ENCODE data around the gene GPR132.
A peak's percentile ranks its signal among the peaks of the same experiment; 100 is the strongest.

GPR132 gene

GRCh38 chr14:105014631-105015030 lies 50.6 kb downstream of the GPR132 start:
- Histone ChIP-seq H3K27ac (ENCODE audit: insufficient read depth in 1 of 2, low read depth in 1 of 2, low read length in 2 of 2, poor library complexity in 1 of 2, severe bottlenecking in 2 of 2) (peak overlapping the region; percentile 6 to 56), H3K27me3 (replicated peaks in 2 of 5; ENCODE audit: control insufficient read depth in 4 of 5, insufficient read depth in 5 of 5, low read length in 4 of 5) (no peaks in the 10 kb centered on the region), H3K4me3 (ENCODE audit: control insufficient read depth in 1 of 7, extremely low read depth in 1 of 7, insufficient read depth in 4 of 7, low read depth in 2 of 7, low read length in 6 of 7) (peak overlapping the region in 1 of 7 experiments; percentile 2), H3K36me3 (ENCODE audit: control insufficient read depth in 4 of 4, insufficient read depth in 4 of 4, low read length in 3 of 4) (peaks cover 4 to 58% (median 20%) of the 10 kb centered on the region in 4 experiments), H3K9me3 (ENCODE audit: control extremely low read depth in 1 of 5, control insufficient read depth in 4 of 5, insufficient read depth in 2 of 5, low read depth in 1 of 5, low read length in 4 of 5) (no peaks in the 10 kb centered on the region), H3K4me1 (ENCODE audit: control extremely low read depth in 1 of 4, control insufficient read depth in 4 of 4, insufficient read depth in 4 of 4, low read length in 3 of 4) (peaks cover 3 to 44% (median 26%) of the 10 kb centered on the region in 4 experiments)
- ChIA-PET POLR2A (no interaction called here), CTCF (interaction anchor here (1.7 to 4.0 kb wide), 4 partner anchors 10 to 39 kb away, joined by 4 to 23 read pairs (median 11); no protein-coding TSS in a partner anchor)
- DNase-seq, result no peak
- 100% methylated on average over 1 of the region's 4 CpGs for WGBS (ENCODE audit: insufficient coverage)

- no peak overlapping the region for H3K4me3 ChIP-seq (ENCODE audit: control insufficient read depth in 1 of 7, extremely low read depth in 1 of 7, insufficient read depth in 4 of 7, low read depth in 2 of 7, low read length in 6 of 7)
Measured at GRCh38 chr14:105014032-105014431, 51.2 kb downstream of the GPR132 start.

GRCh38 chr14:105013150-105013785 lies 52.0 kb downstream of the GPR132 start:
- Histone ChIP-seq H3K4me1 (ENCODE audit: control extremely low read depth in 1 of 4, control insufficient read depth in 4 of 4, insufficient read depth in 4 of 4, low read length in 3 of 4) (peaks cover 0 to 32% (median 16%) of the 10 kb centered on the region in 4 experiments), H3K4me3 (ENCODE audit: control insufficient read depth in 1 of 7, extremely low read depth in 1 of 7, insufficient read depth in 4 of 7, low read depth in 2 of 7, low read length in 6 of 7) (no peak overlapping the region), H3K27ac (ENCODE audit: insufficient read depth in 1 of 2, low read depth in 1 of 2, low read length in 2 of 2, poor library complexity in 1 of 2, severe bottlenecking in 2 of 2) (no peak overlapping the region), H3K9me3 (ENCODE audit: control extremely low read depth in 1 of 5, control insufficient read depth in 4 of 5, insufficient read depth in 2 of 5, low read depth in 1 of 5, low read length in 4 of 5) (no peaks in the 10 kb centered on the region), H3K27me3 (replicated peaks in 2 of 5; ENCODE audit: control insufficient read depth in 4 of 5, insufficient read depth in 5 of 5, low read length in 4 of 5) (no peaks in the 10 kb centered on the region), H3K36me3 (ENCODE audit: control insufficient read depth in 4 of 4, insufficient read depth in 4 of 4, low read length in 3 of 4) (peaks cover 5 to 58% (median 23%) of the 10 kb centered on the region in 4 experiments)
- peak in 1 of 3 donors; percentile 36 for DNase-seq
- 79% methylated on average over 3 of the region's 8 CpGs for WGBS (ENCODE audit: insufficient coverage)
- ChIA-PET POLR2A (no interaction called here), CTCF (interaction anchor here (0.7 to 4.0 kb wide), 6 partner anchors 9 to 171 kb away, joined by 3 to 23 read pairs (median 4); no protein-coding TSS in a partner anchor)

More at GRCh38 chr14:105014032-105014431, 51.2 kb downstream of the GPR132 start:
- 77% methylated on average over 8 of the region's 9 CpGs for WGBS (ENCODE audit: insufficient coverage)
- CTCF ChIA-PET, result interaction anchor here (1.2 to 4.0 kb wide), 5 partner anchors 9 to 170 kb away, joined by 3 to 23 read pairs (median 5); no protein-coding TSS in a partner anchor
- H3K36me3 ChIP-seq (ENCODE audit: control insufficient read depth in 4 of 4, insufficient read depth in 4 of 4, low read length in 3 of 4), result peaks cover 4 to 60% (median 22%) of the 10 kb centered on the region in 4 experiments
- H3K27ac ChIP-seq (ENCODE audit: insufficient read depth in 1 of 2, low read depth in 1 of 2, low read length in 2 of 2, poor library complexity in 1 of 2, severe bottlenecking in 2 of 2), result peak overlapping the region in 1 of 2 experiments; percentile 56
- H3K27me3 ChIP-seq (replicated peaks in 2 of 5; ENCODE audit: control insufficient read depth in 4 of 5, insufficient read depth in 5 of 5, low read length in 4 of 5), result no peaks in the 10 kb centered on the region
- POLR2A ChIA-PET, result no interaction called here
- DNase-seq, result no peak
- peaks cover 0 to 38% (median 20%) of the 10 kb centered on the region in 4 experiments for H3K4me1 ChIP-seq (ENCODE audit: control extremely low read depth in 1 of 4, control insufficient read depth in 4 of 4, insufficient read depth in 4 of 4, low read length in 3 of 4)
- H3K9me3 ChIP-seq (ENCODE audit: control extremely low read depth in 1 of 5, control insufficient read depth in 4 of 5, insufficient read depth in 2 of 5, low read depth in 1 of 5, low read length in 4 of 5), result no peaks in the 10 kb centered on the region

GRCh38 chr14:105012171-105012985 lies 52.9 kb downstream of the GPR132 start:
- Histone ChIP-seq H3K36me3 (ENCODE audit: control insufficient read depth in 4 of 4, insufficient read depth in 4 of 4, low read length in 3 of 4) (peaks cover 7 to 58% (median 27%) of the 10 kb centered on the region in 4 experiments), H3K27me3 (replicated peaks in 2 of 5; ENCODE audit: control insufficient read depth in 4 of 5, insufficient read depth in 5 of 5, low read length in 4 of 5) (no peaks in the 10 kb centered on the region), H3K27ac (ENCODE audit: insufficient read depth in 1 of 2, low read depth in 1 of 2, low read length in 2 of 2, poor library complexity in 1 of 2, severe bottlenecking in 2 of 2) (peak overlapping the region in 1 of 2 experiments; percentile 7), H3K4me1 (ENCODE audit: control extremely low read depth in 1 of 4, control insufficient read depth in 4 of 4, insufficient read depth in 4 of 4, low read length in 3 of 4) (peaks cover 0 to 31% (median 14%) of the 10 kb centered on the region in 4 experiments), H3K9me3 (ENCODE audit: control extremely low read depth in 1 of 5, control insufficient read depth in 4 of 5, insufficient read depth in 2 of 5, low read depth in 1 of 5, low read length in 4 of 5) (no peaks in the 10 kb centered on the region), H3K4me3 (ENCODE audit: control insufficient read depth in 1 of 7, extremely low read depth in 1 of 7, insufficient read depth in 4 of 7, low read depth in 2 of 7, low read length in 6 of 7) (peak overlapping the region in 1 of 7 experiments; percentile 11)
- DNase-seq, result peak in 2 of 3 donors; percentile 23 to 39
- ChIA-PET CTCF (interaction anchor here (0.7 to 4.0 kb wide), 10 partner anchors 7 to 172 kb away, joined by 3 to 23 read pairs (median 6); partner anchors contain the start of gene CDCA4), POLR2A (no interaction called here)
- 82% methylated on average over 15 of the region's 23 CpGs for WGBS (ENCODE audit: insufficient coverage)

- peaks cover 0 to 23% (median 13%) of the 10 kb centered on the region in 4 experiments for H3K4me1 ChIP-seq (ENCODE audit: control extremely low read depth in 1 of 4, control insufficient read depth in 4 of 4, insufficient read depth in 4 of 4, low read length in 3 of 4)
- ChIA-PET POLR2A (no interaction called here), CTCF (interaction anchor here (1.1 to 4.0 kb wide), 6 partner anchors 8 to 62 kb away, joined by 3 to 23 read pairs (median 8); partner anchors contain the start of gene CDCA4)
- peaks cover 9 to 62% (median 34%) of the 10 kb centered on the region in 4 experiments for H3K36me3 ChIP-seq (ENCODE audit: control insufficient read depth in 4 of 4, insufficient read depth in 4 of 4, low read length in 3 of 4)
- H3K9me3 ChIP-seq (ENCODE audit: control extremely low read depth in 1 of 5, control insufficient read depth in 4 of 5, insufficient read depth in 2 of 5, low read depth in 1 of 5, low read length in 4 of 5), result no peaks in the 10 kb centered on the region
- WGBS (ENCODE audit: insufficient coverage), result 92% methylated on average over 27 of the region's 29 CpGs
- H3K4me3 ChIP-seq (ENCODE audit: control insufficient read depth in 1 of 7, extremely low read depth in 1 of 7, insufficient read depth in 4 of 7, low read depth in 2 of 7, low read length in 6 of 7), result peak overlapping the region in 1 of 7 experiments; percentile 11
- no peak for DNase-seq
- no peaks in the 10 kb centered on the region for H3K27me3 ChIP-seq (replicated peaks in 2 of 5; ENCODE audit: control insufficient read depth in 4 of 5, insufficient read depth in 5 of 5, low read length in 4 of 5)
- H3K27ac ChIP-seq (ENCODE audit: insufficient read depth in 1 of 2, low read depth in 1 of 2, low read length in 2 of 2, poor library complexity in 1 of 2, severe bottlenecking in 2 of 2), result peak overlapping the region in 1 of 2 experiments; percentile 7
Measured at GRCh38 chr14:105011312-105011990, 53.8 kb downstream of the GPR132 start.

- H3K9me3 ChIP-seq (ENCODE audit: control extremely low read depth in 1 of 5, control insufficient read depth in 4 of 5, insufficient read depth in 2 of 5, low read depth in 1 of 5, low read length in 4 of 5), result no peaks in the 10 kb centered on the region
- CTCF ChIA-PET, result interaction anchor here (2.2 to 4.0 kb wide), 4 partner anchors 9 to 34 kb away, joined by 6 to 23 read pairs (median 11); partner anchors contain the start of gene CDCA4
Measured at GRCh38 chr14:105010891-105011291, 54.3 kb downstream of the GPR132 start.

More at GRCh38 chr14:105010891-105011291, 54.3 kb downstream of the GPR132 start:
- POLR2A ChIA-PET, result no interaction called here
- peaks cover 11 to 63% (median 35%) of the 10 kb centered on the region in 4 experiments for H3K36me3 ChIP-seq (ENCODE audit: control insufficient read depth in 4 of 4, insufficient read depth in 4 of 4, low read length in 3 of 4)
- H3K4me3 ChIP-seq (ENCODE audit: control insufficient read depth in 1 of 7, extremely low read depth in 1 of 7, insufficient read depth in 4 of 7, low read depth in 2 of 7, low read length in 6 of 7), result no peak overlapping the region
- H3K27me3 ChIP-seq (replicated peaks in 2 of 5; ENCODE audit: control insufficient read depth in 4 of 5, insufficient read depth in 5 of 5, low read length in 4 of 5), result no peaks in the 10 kb centered on the region
- WGBS (ENCODE audit: insufficient coverage), result 96% methylated on average over 15 of the region's 17 CpGs
- DNase-seq, result no peak
- H3K27ac ChIP-seq (ENCODE audit: insufficient read depth in 1 of 2, low read depth in 1 of 2, low read length in 2 of 2, poor library complexity in 1 of 2, severe bottlenecking in 2 of 2), result no peak overlapping the region
- peaks cover 0 to 18% (median 9%) of the 10 kb centered on the region in 4 experiments for H3K4me1 ChIP-seq (ENCODE audit: control extremely low read depth in 1 of 4, control insufficient read depth in 4 of 4, insufficient read depth in 4 of 4, low read length in 3 of 4)

Measured in common myeloid progenitor, CD34-positive (primary cell).